T-cell (primary cell): ENCODE results near the gene RSPO4. TPM values are rescaled to one million over a fixed set of nuclear protein-coding genes. Genes with fewer than 3 reads are reported as not detected.
A peak's percentile ranks its signal among the peaks of the same experiment; 100 is the strongest.

ENCODE experiments used
- ATAC-seq, 4 experiments: fragments of 200-7000 bp in 3 of 4; fragments of 150-1000 bp in 1 of 4; cut with Tn5 transposase; replicated peaks in 1 of 4; 1 replicate in 3 of 4; 2 replicates in 1 of 4; pipeline ENCODE4 v1.10.0; 2021; ENCODE audit warnings: moderate library complexity in 3 of 4, mild to moderate bottlenecking in 2 of 4, moderate number of reproducible peaks in 1 of 4
- CTCF ChIA-PET, 2 donors: fragments of 300-600 bp; sonication (Branson Sonifier 250); formaldehyde crosslinking; loops; one replicate each; lab custom pipeline; 2022; ENCODE audit warnings: antibody characterized with exemption in 2 of 2; lab: Charles Lee
- POLR2A ChIA-PET, 2 donors: fragments of 300-600 bp; sonication (Branson Sonifier 250); formaldehyde crosslinking; loops; one replicate each; lab custom pipeline; 2022; ENCODE audit warnings: antibody characterized with exemption in 2 of 2; lab: Charles Lee
- DNase-seq, 35 experiments: peaks; one replicate each; pipeline versions ENCODE4 v3.0.0 to v3.0.0-alpha.2; 2013 to 2023
- H3K27ac ChIP-seq: one replicate; pipeline ENCODE4 v1.5.1; 2013; ENCODE audit warnings: low read length
- H3K27me3 ChIP-seq, 2 experiments: replicated peaks in 1 of 2; 1 replicate in 1 of 2; 2 replicates in 1 of 2; pipeline versions ENCODE4 v1.6.1 to v1.7.0; 2013; ENCODE audit warnings: low read length in 1 of 2, mixed read lengths in 1 of 2; ENCODE audit not compliant: control insufficient read depth in 2 of 2, insufficient read depth in 2 of 2; ENCODE audit errors: extremely low read depth in 1 of 2
- H3K36me3 ChIP-seq, 2 donors: 1 replicate in 1 of 2; 2 replicates in 1 of 2; pipeline versions ENCODE4 v1.6.1 to v1.7.0; 2013; ENCODE audit warnings: low read length in 1 of 2; ENCODE audit not compliant: control insufficient read depth in 2 of 2, insufficient read depth in 1 of 2; ENCODE audit errors: extremely low read depth in 1 of 2
- H3K4me1 ChIP-seq, 2 experiments: 1 replicate in 1 of 2; 2 replicates in 1 of 2; pipeline versions ENCODE4 v1.6.1 to v1.7.0; 2013; ENCODE audit warnings: low read length in 2 of 2, mixed read lengths in 1 of 2; ENCODE audit not compliant: insufficient read depth in 2 of 2, control insufficient read depth in 1 of 2; ENCODE audit errors: extremely low read depth in 1 of 2
- H3K4me3 ChIP-seq, 2 donors: 1 replicate in 1 of 2; 2 replicates in 1 of 2; pipeline versions ENCODE4 v1.5.1 to v1.7.0; 2013; ENCODE audit warnings: mild to moderate bottlenecking in 2 of 2, low read length in 1 of 2, moderate library complexity in 1 of 2; ENCODE audit not compliant: control insufficient read depth in 1 of 2; ENCODE audit errors: extremely low read depth in 1 of 2
- H3K9me3 ChIP-seq: 2 replicates; pipeline ENCODE4 v1.7.0; 2013
- H3K27ac Mint-ChIP-seq, 2 donors: one replicate each; pipeline ENCODE4 v1.8.0; 2020 to 2021; ENCODE audit warnings: mild to moderate bottlenecking in 2 of 2, mixed read lengths in 2 of 2
- H3K27me3 Mint-ChIP-seq, 2 donors: one replicate each; pipeline ENCODE4 v1.8.0; 2021 to 2022; ENCODE audit warnings: mixed read lengths in 2 of 2
- H3K36me3 Mint-ChIP-seq: one replicate; pipeline ENCODE4 v1.8.0; 2021; ENCODE audit warnings: mixed read lengths
- H3K4me1 Mint-ChIP-seq, 3 donors: one replicate each; pipeline ENCODE4 v1.8.0; 2020 to 2022; ENCODE audit warnings: mixed read lengths in 3 of 3, mild to moderate bottlenecking in 1 of 3
- H3K4me3 Mint-ChIP-seq, 3 donors: one replicate each; pipeline ENCODE4 v1.8.0; 2020 to 2022; ENCODE audit warnings: mild to moderate bottlenecking in 3 of 3, mixed read lengths in 3 of 3, moderate library complexity in 3 of 3
- H3K9me3 Mint-ChIP-seq, 3 donors: one replicate each; pipeline ENCODE4 v1.8.0; 2020 to 2022; ENCODE audit warnings: mixed read lengths in 3 of 3
- WGBS: methylation state at CpG from one replicate; pipeline ENCODE4 v1.1.5; 2013; ENCODE audit warnings: missing lambda C conversion rate; ENCODE audit not compliant: insufficient coverage; 5-methylcytosine and 5-hydroxymethylcytosine counted together
- total RNA-seq, 35 experiments: library from RNA in 6 of 35; stranded (reverse) in 6 of 35; fragments of 120-200 nt in 1 of 35; gene quantifications; one replicate each; pipeline versions ENCODE4 v1.2.1 to v1.2.4 and lab custom pipeline; 2013 to 2026

The RSPO4 gene
- total RNA-seq, 5 donors from 2014 or later (not counting 1 experiment from before 2014, with no cell fraction given), result 0.33 to 0.98 (median 0.55) TPM; not detected in 1

DNA sequence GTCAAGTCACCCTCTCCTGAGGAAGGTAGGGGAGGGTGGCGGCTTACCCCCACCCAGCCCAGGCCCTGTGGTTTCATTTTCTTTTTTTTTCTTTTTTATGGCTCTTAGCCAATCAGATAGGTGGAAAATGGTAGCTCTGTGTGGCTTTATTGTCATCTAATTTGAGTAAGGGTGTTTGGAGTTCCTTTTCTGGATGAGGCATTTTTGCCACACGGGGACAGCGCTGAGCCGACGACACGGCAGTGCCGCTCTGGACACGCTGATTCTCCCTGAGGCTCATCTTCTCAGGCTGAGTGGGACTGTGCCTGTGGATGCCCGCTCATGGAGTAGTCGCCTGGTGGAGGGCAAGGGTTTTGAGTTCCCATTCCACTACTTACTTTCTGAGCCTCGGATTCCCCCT, 48.4 kb downstream of the RSPO4 start:
- DNase-seq, result no peak
- no peaks in the 10 kb centered on the region for H3K9me3 ChIP-seq
- 35% methylated on average over 4 of the region's 11 CpGs for WGBS
- H3K4me1 Mint-ChIP-seq, result peaks cover 2 to 7% (median 4%) of the 10 kb centered on the region in 3 donors
- no peak overlapping the region for H3K4me3 Mint-ChIP-seq
- H3K27ac Mint-ChIP-seq, result no peak overlapping the region
- H3K27me3 ChIP-seq, result peaks cover 0 to 59% of the 10 kb centered on the region in 2 experiments
- no peak overlapping the region for H3K27ac ChIP-seq
- no peaks in the 10 kb centered on the region for H3K36me3 Mint-ChIP-seq
- H3K9me3 Mint-ChIP-seq, result no peaks in the 10 kb centered on the region
- ChIA-PET POLR2A (no interaction called here), CTCF (interaction anchor here in 1 of 2 donors (0.6 kb wide), 1 partner anchor 827 kb away, joined by 5 read pairs; no protein-coding TSS in a partner anchor)
- H3K36me3 ChIP-seq, result no peaks in the 10 kb centered on the region
- H3K27me3 Mint-ChIP-seq, result peaks cover 27 to 56% of the 10 kb centered on the region in 2 donors
- H3K4me3 ChIP-seq, result no peak overlapping the region
- H3K4me1 ChIP-seq, result peaks cover 0 to 5% of the 10 kb centered on the region in 2 experiments
- ATAC-seq, result no peak

DNA sequence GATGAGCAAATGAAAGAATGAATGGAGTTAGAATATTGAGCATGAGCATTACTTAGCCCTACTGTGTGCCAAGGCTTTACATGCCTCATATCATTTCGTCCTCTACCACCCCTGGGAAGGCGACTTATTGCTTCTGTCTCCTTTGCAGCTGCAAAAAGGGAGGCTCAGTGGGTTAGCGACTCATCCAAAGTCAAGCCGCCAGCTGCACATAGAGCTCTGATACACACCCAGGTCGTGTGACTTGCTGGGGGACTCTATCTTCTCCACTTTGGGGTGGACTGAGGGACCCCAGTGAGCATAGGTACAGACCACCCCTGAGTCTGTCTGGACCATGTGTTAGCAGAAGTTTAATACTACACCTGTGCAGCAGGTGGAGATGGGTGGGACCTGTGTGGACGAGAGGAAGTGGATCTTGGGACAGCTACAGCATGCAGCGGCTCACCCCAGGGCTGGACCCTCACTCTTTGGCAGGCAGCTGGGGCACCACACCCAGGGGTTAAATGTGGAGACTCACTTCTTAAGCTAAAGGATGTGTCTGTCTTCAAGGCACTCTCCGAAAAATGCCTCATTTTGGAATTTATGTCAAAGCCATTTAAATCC, 49.8 kb downstream of the RSPO4 start:
- Histone ChIP-seq H3K27ac (no peak overlapping the region), H3K4me1 (peaks cover 0 to 5% of the 10 kb centered on the region in 2 experiments), H3K36me3 (no peaks in the 10 kb centered on the region), H3K27me3 (peaks cover 0 to 45% of the 10 kb centered on the region in 2 experiments), H3K4me3 (no peak overlapping the region), H3K9me3 (no peaks in the 10 kb centered on the region)
- 74% methylated on average over 7 of the region's 8 CpGs for WGBS
- Mint-ChIP-seq H3K27ac (no peak overlapping the region), H3K4me1 (peaks cover 2 to 7% (median 4%) of the 10 kb centered on the region in 3 donors), H3K4me3 (no peak overlapping the region), H3K27me3 (peaks cover 25 to 56% of the 10 kb centered on the region in 2 donors), H3K9me3 (no peaks in the 10 kb centered on the region), H3K36me3 (no peaks in the 10 kb centered on the region)
- ATAC-seq (no peak), DNase-seq (no peak)
- POLR2A ChIA-PET, result no interaction called here
- CTCF ChIA-PET, result interaction anchor here in 1 of 2 donors (0.9 kb wide), 1 partner anchor 134 kb away, joined by 3 read pairs; no protein-coding TSS in a partner anchor

DNA sequence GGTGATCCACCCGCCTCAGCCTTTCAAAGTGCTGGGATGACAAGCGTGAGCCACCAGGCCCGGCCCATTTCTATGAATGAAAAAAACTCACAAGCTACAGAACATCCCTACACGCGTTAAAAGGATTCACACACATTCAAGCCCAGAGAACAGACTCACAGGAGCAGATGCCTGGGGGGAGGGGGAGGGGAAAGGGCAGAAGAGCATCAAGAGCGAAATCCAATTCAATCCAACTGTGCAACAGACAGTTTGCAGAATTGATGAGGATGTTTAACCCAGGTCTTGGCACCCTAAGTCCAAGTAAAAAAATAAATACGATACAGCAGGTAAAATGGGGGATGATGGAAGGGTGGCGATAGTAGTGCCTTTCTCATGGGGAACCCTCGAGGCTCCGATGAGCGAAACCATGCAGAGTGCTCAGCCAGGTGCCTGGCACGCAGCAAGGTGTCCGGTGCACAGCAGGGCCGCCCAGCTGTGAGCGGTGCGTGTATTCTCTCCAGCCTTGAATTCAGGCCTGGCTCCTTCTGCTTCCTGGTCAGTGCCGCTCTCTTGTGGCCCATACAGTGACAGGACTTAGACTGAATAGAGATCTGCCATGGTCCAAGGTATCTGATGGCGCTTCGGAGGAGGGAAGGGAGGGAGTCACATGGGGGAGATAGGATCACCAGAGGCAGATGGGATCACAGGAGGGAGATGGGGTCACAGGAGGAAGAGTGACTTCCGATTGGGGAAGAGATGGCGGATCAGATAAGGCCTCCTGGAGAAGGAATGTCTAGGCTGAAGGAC, 50.5 kb downstream of the RSPO4 start:
- Histone ChIP-seq H3K4me3 (no peak overlapping the region), H3K4me1 (peaks cover 0 to 5% of the 10 kb centered on the region in 2 experiments), H3K27me3 (peaks cover 0 to 48% of the 10 kb centered on the region in 2 experiments), H3K9me3 (no peaks in the 10 kb centered on the region), H3K27ac (no peak overlapping the region), H3K36me3 (no peaks in the 10 kb centered on the region)
- no peak overlapping the region for H3K27ac Mint-ChIP-seq
- no peaks in the 10 kb centered on the region for H3K36me3 Mint-ChIP-seq
- WGBS, result 83% methylated on average over 16 of the region's 21 CpGs
- POLR2A ChIA-PET, result no interaction called here
- CTCF ChIA-PET, result interaction anchor here in 1 of 2 donors (0.7 kb wide), 1 partner anchor 145 kb away, joined by 3 read pairs; no protein-coding TSS in a partner anchor
- H3K4me1 Mint-ChIP-seq, result peaks cover 2 to 6% (median 4%) of the 10 kb centered on the region in 3 donors
- peaks cover 25 to 57% of the 10 kb centered on the region in 2 donors for H3K27me3 Mint-ChIP-seq
- DNase-seq (no peak), ATAC-seq (no peak)
- no peak overlapping the region for H3K4me3 Mint-ChIP-seq
- no peaks in the 10 kb centered on the region for H3K9me3 Mint-ChIP-seq

DNA sequence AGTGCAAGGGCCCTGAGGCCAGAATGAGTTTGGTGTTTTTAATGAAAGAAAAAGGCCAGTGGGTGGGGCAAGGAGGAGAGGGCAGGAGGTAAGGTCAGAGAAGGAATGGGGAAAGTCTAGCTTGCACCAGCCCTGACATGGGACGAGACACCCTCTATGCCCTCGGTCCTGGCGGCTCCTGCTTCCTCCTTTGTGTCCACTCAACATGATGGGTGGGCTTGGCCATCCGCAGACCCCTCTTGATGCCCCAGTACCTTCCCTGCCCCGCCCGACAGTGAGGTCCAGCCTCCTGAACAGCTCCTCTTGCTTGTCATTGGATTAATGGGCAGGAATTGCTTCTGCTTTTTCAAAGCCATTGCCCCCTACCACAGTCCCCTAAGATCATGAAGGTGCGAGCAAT, 52.4 kb downstream of the RSPO4 start:
- no peaks in the 10 kb centered on the region for H3K4me1 Mint-ChIP-seq
- H3K4me1 ChIP-seq, result no peaks in the 10 kb centered on the region
- no peak overlapping the region for H3K27ac Mint-ChIP-seq

DNA sequence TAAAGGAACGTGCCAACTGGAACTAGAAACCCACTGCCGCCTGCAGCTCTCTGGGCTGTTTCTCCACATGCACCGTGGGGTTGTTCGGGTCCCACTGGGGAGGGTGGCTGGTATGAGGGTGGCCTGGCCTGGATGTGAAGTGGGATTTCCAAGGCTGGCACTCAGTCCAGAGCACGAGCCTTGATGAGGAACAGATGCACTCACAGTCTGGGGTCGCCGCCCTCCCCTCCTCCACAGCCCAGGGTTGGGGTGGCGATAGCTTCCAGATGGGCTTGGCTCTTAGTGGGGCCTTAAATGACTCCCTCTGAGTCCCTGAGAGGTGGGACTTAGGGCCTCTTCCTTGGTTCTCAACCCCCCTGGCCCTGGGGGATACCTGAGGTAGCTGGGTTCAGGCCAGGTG, 55.3 kb downstream of the RSPO4 start:
- no peaks in the 10 kb centered on the region for H3K9me3 Mint-ChIP-seq
- ChIA-PET CTCF (no interaction called here), POLR2A (no interaction called here)
- no peaks in the 10 kb centered on the region for H3K36me3 Mint-ChIP-seq
- H3K27ac ChIP-seq, result no peak overlapping the region
- H3K4me3 Mint-ChIP-seq, result no peak overlapping the region
- peaks cover 19 to 39% of the 10 kb centered on the region in 2 donors for H3K27me3 Mint-ChIP-seq
- H3K27me3 ChIP-seq, result peaks cover 0 to 30% of the 10 kb centered on the region in 2 experiments
- DNase-seq (peak in 1 of 35 experiments; percentile 7), ATAC-seq (no peak)
- H3K4me3 ChIP-seq, result no peak overlapping the region
- H3K4me1 Mint-ChIP-seq, result no peaks in the 10 kb centered on the region
- no CpG with 5 or more reads among the region's 8 CpGs for WGBS
- H3K9me3 ChIP-seq, result no peaks in the 10 kb centered on the region
- no peaks in the 10 kb centered on the region for H3K4me1 ChIP-seq
- no peak overlapping the region for H3K27ac Mint-ChIP-seq
- H3K36me3 ChIP-seq, result no peaks in the 10 kb centered on the region

More for the DNA sequence above, 52.4 kb downstream of the RSPO4 start:
- Mint-ChIP-seq H3K4me3 (no peak overlapping the region), H3K9me3 (no peaks in the 10 kb centered on the region), H3K36me3 (no peaks in the 10 kb centered on the region), H3K27me3 (peaks cover 25 to 49% of the 10 kb centered on the region in 2 donors)
- no peaks in the 10 kb centered on the region for H3K9me3 ChIP-seq
- WGBS, result 83% methylated on average over 5 of the region's 7 CpGs
- no peak for ATAC-seq
- DNase-seq, result no peak
- H3K27ac ChIP-seq, result no peak overlapping the region
- peaks cover 0 to 48% of the 10 kb centered on the region in 2 experiments for H3K27me3 ChIP-seq
- H3K36me3 ChIP-seq, result no peaks in the 10 kb centered on the region
- no peak overlapping the region for H3K4me3 ChIP-seq
- ChIA-PET POLR2A (no interaction called here), CTCF (no interaction called here)

DNA sequence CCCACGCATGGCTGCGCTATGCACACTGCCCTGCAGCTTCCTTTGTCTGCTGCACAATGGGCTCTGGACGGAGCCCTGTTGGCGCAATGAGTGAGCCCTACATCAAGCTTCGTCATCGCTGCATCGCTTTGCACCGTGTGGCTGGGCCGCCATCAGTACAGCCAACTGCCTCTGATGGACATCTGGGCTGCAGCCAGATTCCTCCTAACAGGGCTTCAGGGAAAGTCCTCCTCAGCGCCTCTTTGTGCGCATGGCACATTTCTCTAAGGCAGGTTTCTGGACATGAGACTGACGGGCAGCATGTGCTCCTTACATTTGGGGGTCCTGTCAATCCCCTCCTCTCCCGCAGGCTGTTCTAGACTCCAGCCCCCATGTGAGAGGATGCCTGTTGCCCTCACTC, 56.3 kb downstream of the RSPO4 start:
- CTCF ChIA-PET, result no interaction called here
- no peaks in the 10 kb centered on the region for H3K9me3 Mint-ChIP-seq

More for the DNA sequence above, 56.3 kb downstream of the RSPO4 start:
- Histone ChIP-seq H3K27ac (no peak overlapping the region), H3K36me3 (no peaks in the 10 kb centered on the region), H3K9me3 (no peaks in the 10 kb centered on the region), H3K4me3 (no peak overlapping the region), H3K4me1 (no peaks in the 10 kb centered on the region), H3K27me3 (peaks cover 0 to 30% of the 10 kb centered on the region in 2 experiments)
- H3K36me3 Mint-ChIP-seq, result no peaks in the 10 kb centered on the region
- POLR2A ChIA-PET, result no interaction called here
- no peaks in the 10 kb centered on the region for H3K4me1 Mint-ChIP-seq
- no peak overlapping the region for H3K27ac Mint-ChIP-seq
- H3K27me3 Mint-ChIP-seq, result peaks cover 15 to 35% of the 10 kb centered on the region in 2 donors
- 97% methylated on average over 11 of the region's 13 CpGs for WGBS
- DNase-seq (no peak), ATAC-seq (no peak)
- no peak overlapping the region for H3K4me3 Mint-ChIP-seq
